BE2C (cell line): ENCODE measurements around the gene CHSY1.

Experiments
- DNase-seq: peaks from one replicate; pipeline ENCODE4 v3.0.0-alpha.2; 2020
- H3K27me3 ChIP-seq: fragments of 250-450 bp; sonication (Bioruptor Pico); 2 replicates; pipeline ENCODE4 v1.5.1; 2020; ENCODE audit warnings: mild to moderate bottlenecking
- H3K36me3 ChIP-seq: fragments of 250-450 bp; sonication (Bioruptor Pico); 2 replicates; pipeline ENCODE4 v1.5.1; 2020; ENCODE audit warnings: mild to moderate bottlenecking
- H3K4me1 ChIP-seq: fragments of 250-450 bp; sonication (Bioruptor Pico); 2 replicates; pipeline ENCODE4 v1.5.1; 2020
- H3K4me3 ChIP-seq: 2 replicates; pipeline ENCODE4 v1.5.1; 2011; ENCODE audit warnings: low read depth, low read length
- H3K9me3 ChIP-seq: fragments of 250-450 bp; sonication (Bioruptor Pico); 2 replicates; pipeline ENCODE4 v1.5.1; 2020
- TF ChIP-seq, protein P1 (sequence below): IDR thresholded peaks from 2 replicates; pipeline ENCODE4 v1.5.1; 2012; ENCODE audit warnings: mild to moderate bottlenecking, low read depth, low read length

Gene CHSY1

DNA sequence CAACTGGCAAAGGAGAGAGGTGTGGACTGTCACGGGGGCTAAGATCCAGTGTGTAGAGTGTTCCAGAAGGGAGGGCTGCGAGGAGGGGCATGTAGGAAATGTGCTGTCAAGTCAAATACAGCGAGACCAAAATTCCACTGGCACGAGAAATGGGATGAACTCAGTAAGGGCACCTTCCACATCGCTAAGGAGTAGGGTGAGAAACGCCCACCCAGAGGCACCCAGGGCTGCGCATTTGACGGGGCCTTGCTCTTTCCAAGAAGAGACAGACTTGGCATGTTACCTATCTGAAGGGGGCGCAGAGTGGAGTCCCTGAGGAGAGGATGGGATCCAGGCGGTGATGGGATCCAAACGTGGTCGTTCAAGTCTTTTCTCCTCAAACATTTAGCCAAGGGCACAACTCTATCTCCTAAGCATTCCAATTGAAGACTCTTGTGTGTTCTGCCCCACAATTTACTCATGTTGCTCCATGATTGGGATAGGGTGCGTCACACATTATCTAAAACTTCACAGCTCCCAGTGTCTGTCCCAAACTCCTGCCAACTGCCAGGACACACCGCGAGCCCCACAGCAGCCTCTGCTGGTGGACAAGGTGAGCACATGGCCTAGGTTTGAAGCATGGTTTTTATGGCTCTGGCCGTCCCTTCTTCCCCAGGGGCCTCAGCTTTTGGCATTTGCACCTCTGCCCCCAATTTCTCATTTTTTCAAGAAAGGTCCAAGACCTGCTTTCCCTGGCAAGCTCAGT is 17.8 kb upstream of the CHSY1 start:
- TF ChIP-seq, protein P1, sequence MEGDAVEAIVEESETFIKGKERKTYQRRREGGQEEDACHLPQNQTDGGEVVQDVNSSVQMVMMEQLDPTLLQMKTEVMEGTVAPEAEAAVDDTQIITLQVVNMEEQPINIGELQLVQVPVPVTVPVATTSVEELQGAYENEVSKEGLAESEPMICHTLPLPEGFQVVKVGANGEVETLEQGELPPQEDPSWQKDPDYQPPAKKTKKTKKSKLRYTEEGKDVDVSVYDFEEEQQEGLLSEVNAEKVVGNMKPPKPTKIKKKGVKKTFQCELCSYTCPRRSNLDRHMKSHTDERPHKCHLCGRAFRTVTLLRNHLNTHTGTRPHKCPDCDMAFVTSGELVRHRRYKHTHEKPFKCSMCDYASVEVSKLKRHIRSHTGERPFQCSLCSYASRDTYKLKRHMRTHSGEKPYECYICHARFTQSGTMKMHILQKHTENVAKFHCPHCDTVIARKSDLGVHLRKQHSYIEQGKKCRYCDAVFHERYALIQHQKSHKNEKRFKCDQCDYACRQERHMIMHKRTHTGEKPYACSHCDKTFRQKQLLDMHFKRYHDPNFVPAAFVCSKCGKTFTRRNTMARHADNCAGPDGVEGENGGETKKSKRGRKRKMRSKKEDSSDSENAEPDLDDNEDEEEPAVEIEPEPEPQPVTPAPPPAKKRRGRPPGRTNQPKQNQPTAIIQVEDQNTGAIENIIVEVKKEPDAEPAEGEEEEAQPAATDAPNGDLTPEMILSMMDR: peak; percentile 68
- Histone ChIP-seq H3K9me3 (no peaks in the 10 kb centered on the region), H3K36me3 (peaks cover 48% of the 10 kb centered on the region), H3K4me1 (peaks cover 5% of the 10 kb centered on the region), H3K4me3 (no peak overlapping the region), H3K27me3 (no peaks in the 10 kb centered on the region)
- DNase-seq: peak; percentile 45

DNA sequence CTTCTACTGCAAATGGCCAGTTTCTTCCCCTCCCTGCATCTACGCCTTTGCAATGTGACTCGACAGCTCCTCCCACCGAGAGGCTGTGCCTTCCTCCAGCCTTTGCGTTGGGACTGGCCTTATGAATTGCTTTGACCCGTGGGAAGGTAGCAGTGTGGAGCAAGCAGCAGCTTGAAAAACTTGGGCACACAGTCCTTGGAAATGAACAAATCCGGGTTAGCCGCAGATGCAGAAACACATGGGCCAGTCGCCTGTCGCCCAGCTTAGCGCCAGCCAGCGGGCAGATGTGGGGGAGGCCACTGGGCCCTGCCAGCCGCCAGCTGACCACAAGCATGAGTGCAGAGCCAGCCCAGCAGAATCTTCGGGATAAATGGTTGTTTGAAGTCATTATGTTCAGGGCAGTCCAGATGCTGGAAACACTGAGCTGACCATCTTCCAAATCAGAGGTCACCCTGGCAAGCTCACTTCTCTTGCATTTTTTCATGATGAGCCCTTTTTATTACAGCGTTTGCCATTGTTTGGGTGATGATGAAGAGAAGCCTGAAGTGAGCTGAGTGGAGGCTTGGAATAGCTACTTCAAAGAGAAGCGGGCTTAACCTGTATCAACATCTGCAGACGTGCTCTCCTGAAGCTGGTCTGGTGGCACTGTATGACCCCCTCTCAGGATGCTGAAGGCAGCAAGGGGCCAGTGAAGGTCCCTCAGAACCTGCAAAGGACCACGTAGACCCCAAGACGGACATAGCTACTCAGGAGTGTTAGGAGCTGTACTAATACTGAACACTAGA is 15.7 kb upstream of the CHSY1 start:
- peaks cover 27% of the 10 kb centered on the region for H3K36me3 ChIP-seq
- TF ChIP-seq, protein P1: no peak
- DNase-seq: no peak
- H3K9me3 ChIP-seq: no peaks in the 10 kb centered on the region
- no peaks in the 10 kb centered on the region for H3K27me3 ChIP-seq
- H3K4me1 ChIP-seq: peaks cover 4% of the 10 kb centered on the region
- H3K4me3 ChIP-seq: no peak overlapping the region

DNA sequence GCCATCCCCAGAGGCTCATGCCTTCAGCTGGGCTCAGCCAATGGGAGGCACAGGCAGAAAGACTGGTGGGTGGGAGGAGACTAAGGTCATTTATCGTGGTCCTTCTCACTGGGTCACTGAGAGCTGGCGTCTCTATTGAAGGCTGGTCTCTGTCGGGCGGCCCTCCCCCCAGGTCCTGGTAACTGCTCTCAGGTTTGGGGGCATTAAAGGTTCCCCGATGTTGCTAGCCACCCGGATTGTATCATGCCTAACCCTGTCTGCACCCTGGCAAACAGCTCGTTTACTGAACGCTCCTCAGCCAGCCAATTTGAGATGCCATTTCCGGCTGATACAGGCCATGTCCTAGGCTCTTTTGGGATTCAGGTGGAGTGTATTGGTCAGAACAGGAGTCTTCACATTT is 14.9 kb upstream of the CHSY1 start:
- H3K4me1 ChIP-seq: no peaks in the 10 kb centered on the region
- H3K9me3 ChIP-seq: no peaks in the 10 kb centered on the region
- H3K27me3 ChIP-seq: no peaks in the 10 kb centered on the region
- peaks cover 19% of the 10 kb centered on the region for H3K36me3 ChIP-seq
- TF ChIP-seq, protein P1: no peak
- no peak for DNase-seq
- H3K4me3 ChIP-seq: no peak overlapping the region

DNA sequence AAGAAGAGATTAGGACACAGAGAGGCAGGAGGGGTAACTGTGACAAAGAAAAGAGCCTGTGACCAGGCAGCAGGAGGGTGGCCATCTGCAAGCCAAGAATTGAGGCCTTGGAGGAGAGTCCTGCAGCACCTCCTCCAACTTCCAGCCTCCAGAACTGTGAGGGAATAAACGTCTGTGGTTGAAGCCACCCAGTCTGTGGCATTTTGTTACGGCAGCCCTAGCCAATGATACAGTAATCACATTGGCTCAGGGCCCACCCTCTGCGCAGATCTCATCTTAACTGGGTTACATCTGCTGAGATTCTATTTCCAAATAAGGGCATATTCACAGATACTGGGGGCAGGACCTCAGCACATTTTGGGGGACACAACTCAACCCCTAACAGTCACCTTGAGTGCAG is 14.2 kb upstream of the CHSY1 start:
- Histone ChIP-seq H3K36me3 (peaks cover 12% of the 10 kb centered on the region), H3K9me3 (no peaks in the 10 kb centered on the region), H3K4me1 (no peaks in the 10 kb centered on the region), H3K4me3 (no peak overlapping the region), H3K27me3 (no peaks in the 10 kb centered on the region)
- DNase-seq: no peak
- TF ChIP-seq, protein P1: no peak

DNA sequence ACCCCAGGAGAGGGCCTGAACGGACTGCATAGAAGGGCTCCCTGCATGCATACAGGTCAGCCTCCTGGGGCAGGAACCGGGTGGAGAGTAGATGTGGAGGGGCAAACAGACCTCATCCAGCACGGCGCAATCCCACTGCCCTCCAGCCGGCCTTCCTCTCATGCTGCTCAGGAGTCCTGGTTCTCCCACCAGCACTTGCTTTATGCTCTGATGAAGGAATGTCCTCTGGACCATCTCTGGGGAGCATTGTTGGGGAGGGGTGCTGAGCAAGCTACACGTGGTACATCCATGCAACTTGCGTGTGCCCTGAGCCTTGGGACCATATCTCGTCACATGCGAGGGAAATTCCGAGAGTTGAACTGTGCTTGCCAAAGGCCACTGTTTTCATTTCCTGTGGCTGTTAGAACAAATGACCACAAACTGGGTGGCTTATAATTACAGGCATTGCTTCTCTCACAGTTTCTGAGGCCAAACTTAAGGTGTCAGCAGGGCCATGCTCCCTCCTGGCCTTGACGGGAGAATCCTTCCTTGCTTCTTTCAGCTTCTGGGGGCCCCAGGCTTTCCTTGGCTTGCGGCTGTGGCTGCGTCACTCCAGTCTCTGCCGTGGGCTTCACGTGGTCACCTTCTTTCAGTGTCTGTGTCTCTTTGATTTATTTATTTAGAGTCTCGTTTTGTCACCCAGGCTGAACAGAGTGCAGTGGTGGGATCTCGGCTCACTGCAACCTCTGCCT is 13.2 kb upstream of the CHSY1 start:
- DNase-seq: no peak
- H3K4me1 ChIP-seq: no peaks in the 10 kb centered on the region
- TF ChIP-seq, protein P1: no peak
- no peaks in the 10 kb centered on the region for H3K9me3 ChIP-seq
- peaks cover 4% of the 10 kb centered on the region; the same call in 1 of the 2 replicates for H3K36me3 ChIP-seq
- no peak overlapping the region for H3K4me3 ChIP-seq
- no peaks in the 10 kb centered on the region for H3K27me3 ChIP-seq
